22Rv1 (cell line): Measurements from ENCODE around the gene VSTM1.

ENCODE experiments used
- ZFX ChIP-seq: fragments of 450-650 bp; IDR thresholded peaks from 2 replicates; pipeline ENCODE4 v1.6.1; 2017; ENCODE audit warnings: antibody characterized with exemption, borderline replicate concordance
- TF ChIP-seq, protein P1 (sequence below): fragments of 450-650 bp; IDR thresholded peaks from 2 replicates; pipeline ENCODE4 v1.5.1; 2017; ENCODE audit warnings: mild to moderate bottlenecking

DNA sequence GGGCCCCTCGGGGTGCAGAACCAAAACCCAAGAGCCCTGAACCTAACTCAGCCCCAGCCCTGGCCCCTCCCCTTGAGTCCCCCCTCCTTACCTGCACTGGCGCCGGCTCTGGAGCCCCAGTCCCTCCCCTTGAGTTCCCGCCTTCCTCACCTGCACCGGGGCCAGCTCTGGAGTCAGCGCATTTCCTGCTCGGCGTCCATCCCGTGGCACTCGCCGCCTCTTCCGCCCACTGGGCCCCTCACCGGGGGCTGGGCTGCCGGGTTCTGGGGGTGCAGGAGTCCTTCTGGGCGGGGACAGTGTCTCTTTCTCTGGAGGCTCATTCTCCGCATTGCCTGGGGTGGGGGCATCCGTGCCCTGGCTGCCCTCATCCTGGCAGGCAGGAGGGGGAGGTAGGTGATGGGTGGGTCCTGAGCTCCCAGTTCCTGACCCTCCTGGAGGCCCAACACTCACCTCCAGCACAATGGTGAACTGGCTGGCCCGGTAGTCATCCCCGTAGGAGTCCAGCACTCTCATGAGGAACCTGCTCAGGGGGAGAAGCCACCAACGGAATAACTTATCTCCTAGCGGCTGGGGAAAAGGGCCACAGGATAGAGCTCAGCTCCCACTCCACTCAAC, 44.3 kb upstream of the VSTM1 start:
- TF ChIP-seq, protein P1, sequence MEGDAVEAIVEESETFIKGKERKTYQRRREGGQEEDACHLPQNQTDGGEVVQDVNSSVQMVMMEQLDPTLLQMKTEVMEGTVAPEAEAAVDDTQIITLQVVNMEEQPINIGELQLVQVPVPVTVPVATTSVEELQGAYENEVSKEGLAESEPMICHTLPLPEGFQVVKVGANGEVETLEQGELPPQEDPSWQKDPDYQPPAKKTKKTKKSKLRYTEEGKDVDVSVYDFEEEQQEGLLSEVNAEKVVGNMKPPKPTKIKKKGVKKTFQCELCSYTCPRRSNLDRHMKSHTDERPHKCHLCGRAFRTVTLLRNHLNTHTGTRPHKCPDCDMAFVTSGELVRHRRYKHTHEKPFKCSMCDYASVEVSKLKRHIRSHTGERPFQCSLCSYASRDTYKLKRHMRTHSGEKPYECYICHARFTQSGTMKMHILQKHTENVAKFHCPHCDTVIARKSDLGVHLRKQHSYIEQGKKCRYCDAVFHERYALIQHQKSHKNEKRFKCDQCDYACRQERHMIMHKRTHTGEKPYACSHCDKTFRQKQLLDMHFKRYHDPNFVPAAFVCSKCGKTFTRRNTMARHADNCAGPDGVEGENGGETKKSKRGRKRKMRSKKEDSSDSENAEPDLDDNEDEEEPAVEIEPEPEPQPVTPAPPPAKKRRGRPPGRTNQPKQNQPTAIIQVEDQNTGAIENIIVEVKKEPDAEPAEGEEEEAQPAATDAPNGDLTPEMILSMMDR = no peak
- TF ChIP-seq ZFX = no peak
